Measurements from ENCODE around the gene FHDC1. TPM values are rescaled to one million over a fixed set of nuclear protein-coding genes. Genes with fewer than 3 reads are reported as not detected.
A peak's percentile ranks its signal among the peaks of the same experiment; 100 is the strongest.

The FHDC1 gene
- polyA plus RNA-seq, 3 donors: 0.21 TPM; not detected in 2

- 97% methylated on average over 8 of the region's 8 CpGs for WGBS (ENCODE audit: insufficient coverage)
- intact Hi-C loops (cut with micrococcal nuclease): no loop called here
- Mint-ChIP-seq H3K4me1 (peaks cover 7% of the 10 kb centered on the region), H3K27ac (peak overlapping the region in 1 of 7 donors; percentile 19), H3K27me3 (ENCODE audit: low read depth in 3 of 3) (peaks cover 0 to 11% (median 3%) of the 10 kb centered on the region in 3 donors), H3K4me3 (no peak overlapping the region), H3K36me3 (no peaks in the 10 kb centered on the region), H3K9me3 (peaks cover 0 to 2% (median 0%) of the 10 kb centered on the region in 7 donors)
- H3K27me3 ChIP-seq (ENCODE audit: control insufficient read depth in 2 of 2, insufficient read depth in 2 of 2, low read length in 2 of 2): no peaks in the 10 kb centered on the region
- no peaks in the 10 kb centered on the region for H3K9me3 ChIP-seq (replicated peaks in 1 of 2; ENCODE audit: control insufficient read depth in 1 of 2, insufficient read depth in 1 of 2, low read length in 2 of 2)
- no peaks in the 10 kb centered on the region for H3K36me3 ChIP-seq (replicated peaks in 1 of 2; ENCODE audit: control insufficient read depth in 1 of 2, insufficient read depth in 2 of 2, low read length in 2 of 2)
- no peak overlapping the region for H2AFZ ChIP-seq (ENCODE audit: insufficient read depth, low read depth, low read length, poor library complexity, severe bottlenecking)
- DNase-seq: no peak
- peaks cover 8% of the 10 kb centered on the region in 2 donors for H3K4me1 ChIP-seq (ENCODE audit: control insufficient read depth in 1 of 2, insufficient read depth in 2 of 2, low read length in 2 of 2)
- H3K4me3 ChIP-seq (replicated peaks in 1 of 3; ENCODE audit: low read depth in 2 of 3, low read length in 3 of 3): no peak overlapping the region
- H3K4me2 ChIP-seq (replicated peaks; ENCODE audit: extremely low read depth, low read length, poor library complexity, severe bottlenecking): no peak overlapping the region
- no peaks in the 10 kb centered on the region for H3K79me2 ChIP-seq (ENCODE audit: insufficient read depth, low read length)
- H3K9ac ChIP-seq (ENCODE audit: insufficient read depth, low read length, poor library complexity, severe bottlenecking): no peak overlapping the region
- no peaks in the 10 kb centered on the region for H4K20me1 ChIP-seq (ENCODE audit: insufficient read depth, low read length)
- H3K27ac ChIP-seq (ENCODE audit: low read depth in 1 of 2, low read length in 2 of 2): no peak overlapping the region
- TF ChIP-seq, protein P1, sequence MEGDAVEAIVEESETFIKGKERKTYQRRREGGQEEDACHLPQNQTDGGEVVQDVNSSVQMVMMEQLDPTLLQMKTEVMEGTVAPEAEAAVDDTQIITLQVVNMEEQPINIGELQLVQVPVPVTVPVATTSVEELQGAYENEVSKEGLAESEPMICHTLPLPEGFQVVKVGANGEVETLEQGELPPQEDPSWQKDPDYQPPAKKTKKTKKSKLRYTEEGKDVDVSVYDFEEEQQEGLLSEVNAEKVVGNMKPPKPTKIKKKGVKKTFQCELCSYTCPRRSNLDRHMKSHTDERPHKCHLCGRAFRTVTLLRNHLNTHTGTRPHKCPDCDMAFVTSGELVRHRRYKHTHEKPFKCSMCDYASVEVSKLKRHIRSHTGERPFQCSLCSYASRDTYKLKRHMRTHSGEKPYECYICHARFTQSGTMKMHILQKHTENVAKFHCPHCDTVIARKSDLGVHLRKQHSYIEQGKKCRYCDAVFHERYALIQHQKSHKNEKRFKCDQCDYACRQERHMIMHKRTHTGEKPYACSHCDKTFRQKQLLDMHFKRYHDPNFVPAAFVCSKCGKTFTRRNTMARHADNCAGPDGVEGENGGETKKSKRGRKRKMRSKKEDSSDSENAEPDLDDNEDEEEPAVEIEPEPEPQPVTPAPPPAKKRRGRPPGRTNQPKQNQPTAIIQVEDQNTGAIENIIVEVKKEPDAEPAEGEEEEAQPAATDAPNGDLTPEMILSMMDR (IDR thresholded peaks at IDR 0.05): no peak
Observed at GRCh38 chr4:153021276-153021675, 85.2 kb downstream of the FHDC1 start.

GRCh38 chr4:153022241-153022715, 86.2 kb downstream of the FHDC1 start:
- TF ChIP-seq, protein P1 (IDR thresholded peaks at IDR 0.05): no peak

More at GRCh38 chr4:153022241-153022715, 86.2 kb downstream of the FHDC1 start:
- Histone ChIP-seq H3K27me3 (ENCODE audit: control insufficient read depth in 2 of 2, insufficient read depth in 2 of 2, low read length in 2 of 2) (no peaks in the 10 kb centered on the region), H2AFZ (ENCODE audit: insufficient read depth, low read depth, low read length, poor library complexity, severe bottlenecking) (no peak overlapping the region), H3K4me3 (replicated peaks in 1 of 3; ENCODE audit: low read depth in 2 of 3, low read length in 3 of 3) (no peak overlapping the region), H3K9ac (ENCODE audit: insufficient read depth, low read length, poor library complexity, severe bottlenecking) (no peak overlapping the region), H3K79me2 (ENCODE audit: insufficient read depth, low read length) (no peaks in the 10 kb centered on the region), H3K27ac (ENCODE audit: low read depth in 1 of 2, low read length in 2 of 2) (no peak overlapping the region), H3K9me3 (replicated peaks in 1 of 2; ENCODE audit: control insufficient read depth in 1 of 2, insufficient read depth in 1 of 2, low read length in 2 of 2) (no peaks in the 10 kb centered on the region), H3K4me1 (ENCODE audit: control insufficient read depth in 1 of 2, insufficient read depth in 2 of 2, low read length in 2 of 2) (peaks cover 8 to 9% of the 10 kb centered on the region in 2 donors), H4K20me1 (ENCODE audit: insufficient read depth, low read length) (no peaks in the 10 kb centered on the region), H3K4me2 (replicated peaks; ENCODE audit: extremely low read depth, low read length, poor library complexity, severe bottlenecking) (no peak overlapping the region), H3K36me3 (replicated peaks in 1 of 2; ENCODE audit: control insufficient read depth in 1 of 2, insufficient read depth in 2 of 2, low read length in 2 of 2) (no peaks in the 10 kb centered on the region)
- Mint-ChIP-seq H3K4me1 (peaks cover 7% of the 10 kb centered on the region), H3K27me3 (ENCODE audit: low read depth in 3 of 3) (peaks cover 0 to 10% (median 3%) of the 10 kb centered on the region in 3 donors), H3K4me3 (no peak overlapping the region), H3K9me3 (peaks cover 0 to 2% (median 0%) of the 10 kb centered on the region in 7 donors), H3K27ac (no peak overlapping the region), H3K36me3 (no peaks in the 10 kb centered on the region)
- intact Hi-C loops (cut with micrococcal nuclease): no loop called here
- DNase-seq: no peak
- 94% methylated on average over 8 of the region's 12 CpGs for WGBS (ENCODE audit: insufficient coverage)
